Psoas muscle (tissue), 8 donors: Measurements from ENCODE around the gene ATP8A1. TPM values are rescaled to one million over a fixed set of nuclear protein-coding genes. Genes with fewer than 3 reads are reported as not detected.

Source experiments
- ATAC-seq, 4 donors: fragments of 200-7000 bp; cut with Tn5 transposase; one replicate each; pipeline ENCODE4 v1.9.1; 2020; ENCODE audit warnings: moderate library complexity in 3 of 4, mild to moderate bottlenecking in 2 of 4
- DNase-seq, 2 donors: peaks; one replicate each; pipeline ENCODE4 v3.0.0-alpha.2; 2020
- H3K27ac ChIP-seq: fragments of 200-600 bp; one replicate; pipeline ENCODE4 v1.8.0; 2022
- H3K27me3 ChIP-seq, 3 donors: fragments of 200-600 bp in 1 of 3; one replicate each; pipeline versions ENCODE4 v1.6.1 to v1.8.0; 2013 to 2022; ENCODE audit warnings: low read length in 2 of 3, mild to moderate bottlenecking in 2 of 3, moderate library complexity in 1 of 3; ENCODE audit not compliant: insufficient read depth in 3 of 3
- H3K36me3 ChIP-seq, 2 donors: fragments of 200-600 bp in 1 of 2; one replicate each; pipeline versions ENCODE4 v1.6.1 to v1.8.0; 2013 to 2022; ENCODE audit warnings: low read depth in 1 of 2, mild to moderate bottlenecking in 1 of 2, moderate library complexity in 1 of 2; ENCODE audit not compliant: insufficient read depth in 1 of 2
- H3K4me1 ChIP-seq: fragments of 200-600 bp; one replicate; pipeline ENCODE4 v1.8.0; 2022
- H3K4me3 ChIP-seq: fragments of 200-600 bp; one replicate; pipeline ENCODE4 v1.8.0; 2022; ENCODE audit warnings: mild to moderate bottlenecking
- H3K9me3 ChIP-seq: fragments of 200-600 bp; one replicate; pipeline ENCODE4 v1.8.0; 2022
- CTCF ChIP-seq: fragments of 200-600 bp; IDR thresholded peaks from one replicate; pipeline ENCODE4 v1.8.0; 2022; ENCODE audit warnings: antibody characterized with exemption
- WGBS, 3 donors: extraction: QIAGEN DNeasy Blood & Tissue Kit; methylation state at CpG; one replicate each; pipeline versions ENCODE4 v1.1.6 to v1.1.7; 2013; 5-methylcytosine and 5-hydroxymethylcytosine counted together
- intact Hi-C, 2 donors: fragments of 100-400 bp; cut with DNase I; formaldehyde crosslinking; loops; one replicate each; pipeline versions ENCODE4 v1.11.0 to v1.14.2; 2022
- polyA plus RNA-seq, 3 donors: library from polyadenylated mRNA; stranded (reverse); fragments of 200-250 nt; gene quantifications; one replicate each; pipeline ENCODE4 v1.2.3, GENCODE V29; 2013
- total RNA-seq, 4 donors: library from RNA; stranded (reverse); fragmentation: NEBNext Ultra II Directional in 2 of 4; extraction: Animal tissue kit (Norgen Biotek cat#: 25700) in 2 of 4; gene quantifications; one replicate each; pipeline versions ENCODE4 v1.2.1 to v1.2.4, GENCODE V29; 2021 to 2023
- donor health status: healthy with polysubstance abuse.
- donor health status: DM: no; HTN: no; CAD: no; lungs with moderate emphysema.
- donor health status: Bipolar disorder and iron deficiency.
- donor health status: healthy.
- donor health status: DM: yes; HTN: yes; CAD: no.
- donor health status: DM: no; HTN: no; CAD: no.
- donor health status: DM: no; HTN: no; CAD: no.
- donor health status: DM: yes; HTN: yes; CAD: no.

Gene ATP8A1
- total and polyA plus RNA-seq, 7 donors: 2.2 to 26.5 (median 14.7) TPM

DNA sequence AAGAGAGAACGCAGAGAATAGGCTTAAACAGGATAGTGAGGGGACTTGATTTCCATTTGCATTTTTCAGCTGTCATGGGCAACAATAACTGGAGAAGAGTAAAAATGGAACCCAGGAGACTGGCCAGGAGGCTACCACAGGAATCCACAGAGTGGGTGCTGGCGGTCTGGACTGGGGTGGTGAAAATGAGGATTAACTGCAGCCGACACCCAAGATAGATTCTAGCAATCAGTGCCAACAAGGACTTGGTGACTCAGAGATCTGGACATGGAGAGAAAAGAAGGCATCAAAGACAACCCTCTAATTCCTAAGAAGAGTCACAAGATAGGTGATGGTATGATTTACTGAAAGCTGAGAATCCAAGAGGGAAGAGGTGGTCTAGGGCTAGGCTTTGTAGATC, 102.8 kb downstream of the ATP8A1 start:
- no peak overlapping the region for H3K4me3 ChIP-seq
- peaks cover 4% of the 10 kb centered on the region for H3K4me1 ChIP-seq
- no peaks in the 10 kb centered on the region for H3K27me3 ChIP-seq
- no peaks in the 10 kb centered on the region for H3K9me3 ChIP-seq
- intact Hi-C loops: no loop called here
- no peak overlapping the region for H3K27ac ChIP-seq
- DNase-seq (no peak), ATAC-seq (peak; percentile 72 to 97 (median 82))
- H3K36me3 ChIP-seq: peaks cover 0 to 31% of the 10 kb centered on the region in 2 donors
- TF ChIP-seq CTCF: no peak
- WGBS, 3 donors: 41 to 66% (median 51%) methylated on average over 3 of the region's 3 CpGs

DNA sequence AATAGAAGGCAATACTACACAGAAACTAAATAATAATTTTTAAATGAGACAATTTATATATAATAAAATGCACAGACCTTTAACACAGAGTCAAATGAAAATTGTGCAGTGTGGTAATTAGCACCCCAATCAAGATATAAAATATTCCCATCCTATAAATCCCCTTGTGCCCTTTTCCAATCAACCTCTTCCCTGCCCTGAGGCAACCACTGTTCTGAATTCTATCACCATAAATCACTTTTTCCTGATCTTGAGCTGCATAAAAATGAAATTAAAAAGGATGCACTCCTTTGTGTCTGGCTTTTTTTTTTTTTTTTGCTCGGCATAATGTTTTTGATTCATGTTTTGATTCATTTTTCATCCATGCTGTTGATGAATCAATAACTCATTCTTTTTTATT, 107.0 kb downstream of the ATP8A1 start:
- no peak overlapping the region for H3K4me3 ChIP-seq
- no peaks in the 10 kb centered on the region for H3K27me3 ChIP-seq
- no peak for TF ChIP-seq CTCF
- 90 to 97% (median 91%) methylated on average over 1 of the region's 1 CpG for WGBS, 3 donors
- intact Hi-C loops: no loop called here
- ATAC-seq: no peak
- no peak overlapping the region for H3K27ac ChIP-seq
- H3K4me1 ChIP-seq: peaks cover 4% of the 10 kb centered on the region
- H3K9me3 ChIP-seq: no peaks in the 10 kb centered on the region
- peaks cover 0 to 58% of the 10 kb centered on the region in 2 donors for H3K36me3 ChIP-seq
- DNase-seq: no peak

GRCh38 chr4:42547805-42548204, 109.1 kb downstream of the ATP8A1 start:
- DNase-seq (no peak), ATAC-seq (no peak)
- Histone ChIP-seq H3K27ac (no peak overlapping the region), H3K4me1 (no peaks in the 10 kb centered on the region), H3K4me3 (no peak overlapping the region), H3K9me3 (no peaks in the 10 kb centered on the region), H3K36me3 (peaks cover 0 to 58% of the 10 kb centered on the region in 2 donors), H3K27me3 (no peaks in the 10 kb centered on the region)
- WGBS, 3 donors: 92 to 93% (median 93%) methylated on average over 3 of the region's 3 CpGs
- intact Hi-C loops: no loop called here
- TF ChIP-seq CTCF: no peak

GRCh38 chr4:42543762-42544161, 113.1 kb downstream of the ATP8A1 start:
- H3K4me1 ChIP-seq: no peaks in the 10 kb centered on the region
- no peaks in the 10 kb centered on the region for H3K27me3 ChIP-seq
- intact Hi-C loops: no loop called here
- DNase-seq (no peak), ATAC-seq (no peak)
- WGBS, 3 donors: 91 to 93% (median 91%) methylated on average over 2 of the region's 2 CpGs
- no peaks in the 10 kb centered on the region for H3K9me3 ChIP-seq
- no peak for TF ChIP-seq CTCF
- H3K36me3 ChIP-seq: peaks cover 0 to 28% of the 10 kb centered on the region in 2 donors
- H3K4me3 ChIP-seq: no peak overlapping the region
- no peak overlapping the region for H3K27ac ChIP-seq

DNA sequence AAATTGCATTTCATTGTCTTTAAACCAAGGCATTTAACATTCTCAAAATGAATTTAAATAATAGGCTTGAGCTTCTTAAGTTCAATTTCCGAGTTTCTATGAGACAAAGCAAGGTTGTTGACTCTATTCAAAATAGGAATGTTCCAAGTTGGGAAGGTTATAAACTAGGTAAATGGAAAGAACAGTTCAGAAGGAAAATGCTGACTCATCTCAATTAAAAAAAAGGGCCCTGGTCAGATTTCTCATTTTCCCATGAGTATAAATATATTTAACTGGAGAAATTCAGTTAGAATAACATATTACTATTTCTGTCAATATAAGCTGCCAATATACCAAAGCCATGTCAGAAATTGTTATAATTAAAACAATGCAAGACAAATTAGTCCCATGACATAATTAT, 113.8 kb downstream of the ATP8A1 start:
- H3K9me3 ChIP-seq: no peaks in the 10 kb centered on the region
- no peak for DNase-seq
- no peak overlapping the region for H3K4me3 ChIP-seq
- H3K4me1 ChIP-seq: no peaks in the 10 kb centered on the region
- no peak for ATAC-seq
- H3K36me3 ChIP-seq: peaks cover 0 to 22% of the 10 kb centered on the region in 2 donors
- no peaks in the 10 kb centered on the region for H3K27me3 ChIP-seq
- intact Hi-C loops: no loop called here
- TF ChIP-seq CTCF: no peak
- WGBS, 3 donors: 80 to 89% (median 88%) methylated on average over 1 of the region's 1 CpG
- H3K27ac ChIP-seq: no peak overlapping the region
